Left ventricle myocardium inferior (tissue), 1 donor: ENCODE measurements around the gene TCEANC. TPM values are rescaled to one million over a fixed set of nuclear protein-coding genes. Genes with fewer than 3 reads are reported as not detected.

Experiments
- DNase-seq: peaks from one replicate; pipeline ENCODE4 v3.0.0-alpha.2; 2020
- H3K27ac ChIP-seq: fragments of 200-600 bp; replicated peaks from 2 replicates; pipeline ENCODE4 v1.8.0; 2021
- H3K27me3 ChIP-seq: fragments of 200-600 bp; 2 replicates; pipeline ENCODE4 v1.8.0; 2021; ENCODE audit warnings: low read depth
- H3K36me3 ChIP-seq: fragments of 200-600 bp; 2 replicates; pipeline ENCODE4 v1.8.0; 2021
- H3K4me1 ChIP-seq: fragments of 200-600 bp; 2 replicates; pipeline ENCODE4 v1.8.0; 2021
- H3K4me3 ChIP-seq: fragments of 200-600 bp; 2 replicates; pipeline ENCODE4 v1.8.0; 2021; ENCODE audit warnings: mild to moderate bottlenecking, moderate library complexity
- H3K9me3 ChIP-seq: fragments of 200-600 bp; replicated peaks from 2 replicates; pipeline ENCODE4 v1.8.0; 2021
- intact Hi-C: fragments of 100-400 bp; cut with micrococcal nuclease; formaldehyde crosslinking; loops from one replicate; pipeline ENCODE4 v1.11.0; 2022
- total RNA-seq: library from RNA; stranded (reverse); fragmentation: NEBNext Ultra II Directional; extraction: Animal tissue kit (Norgen Biotek cat#: 25700); gene quantifications from one replicate; pipeline ENCODE4 v1.2.1, GENCODE V29; 2021
- TF ChIP-seq, protein P1 (sequence below): fragments of 200-600 bp; IDR thresholded peaks from 2 replicates; pipeline ENCODE4 v1.8.0; 2021; ENCODE audit warnings: antibody characterized with exemption, mild to moderate bottlenecking, borderline replicate concordance
- donor health status: DM: no; HTN: yes; CAD: no; lungs with severe emphysema.

The TCEANC gene
- total RNA-seq, 1 donor from 2014 or later = 7.9 TPM

DNA sequence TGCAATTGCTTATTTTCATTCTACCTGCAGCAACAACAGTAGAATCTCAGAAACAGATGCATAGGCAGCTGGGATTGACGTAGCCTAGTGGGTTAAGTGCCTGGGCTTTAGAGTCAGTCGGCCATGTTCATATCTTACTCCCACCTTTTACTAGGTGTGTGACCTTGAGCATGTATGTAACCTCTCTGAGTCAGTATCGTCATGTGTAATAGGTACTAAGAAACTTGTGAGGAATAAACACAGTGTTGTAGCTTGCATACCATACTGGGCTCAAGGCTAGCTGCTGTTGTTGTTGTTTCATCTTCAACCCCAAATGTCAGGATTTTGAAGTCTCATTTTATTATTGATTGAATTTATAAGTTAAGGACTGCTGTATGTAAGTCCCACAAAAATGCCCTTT is 50.2 kb downstream of the TCEANC start:
- TF ChIP-seq, protein P1, sequence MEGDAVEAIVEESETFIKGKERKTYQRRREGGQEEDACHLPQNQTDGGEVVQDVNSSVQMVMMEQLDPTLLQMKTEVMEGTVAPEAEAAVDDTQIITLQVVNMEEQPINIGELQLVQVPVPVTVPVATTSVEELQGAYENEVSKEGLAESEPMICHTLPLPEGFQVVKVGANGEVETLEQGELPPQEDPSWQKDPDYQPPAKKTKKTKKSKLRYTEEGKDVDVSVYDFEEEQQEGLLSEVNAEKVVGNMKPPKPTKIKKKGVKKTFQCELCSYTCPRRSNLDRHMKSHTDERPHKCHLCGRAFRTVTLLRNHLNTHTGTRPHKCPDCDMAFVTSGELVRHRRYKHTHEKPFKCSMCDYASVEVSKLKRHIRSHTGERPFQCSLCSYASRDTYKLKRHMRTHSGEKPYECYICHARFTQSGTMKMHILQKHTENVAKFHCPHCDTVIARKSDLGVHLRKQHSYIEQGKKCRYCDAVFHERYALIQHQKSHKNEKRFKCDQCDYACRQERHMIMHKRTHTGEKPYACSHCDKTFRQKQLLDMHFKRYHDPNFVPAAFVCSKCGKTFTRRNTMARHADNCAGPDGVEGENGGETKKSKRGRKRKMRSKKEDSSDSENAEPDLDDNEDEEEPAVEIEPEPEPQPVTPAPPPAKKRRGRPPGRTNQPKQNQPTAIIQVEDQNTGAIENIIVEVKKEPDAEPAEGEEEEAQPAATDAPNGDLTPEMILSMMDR = no peak
- Histone ChIP-seq H3K27ac (no peak overlapping the region), H3K4me1 (peaks cover 52% of the 10 kb centered on the region)

DNA sequence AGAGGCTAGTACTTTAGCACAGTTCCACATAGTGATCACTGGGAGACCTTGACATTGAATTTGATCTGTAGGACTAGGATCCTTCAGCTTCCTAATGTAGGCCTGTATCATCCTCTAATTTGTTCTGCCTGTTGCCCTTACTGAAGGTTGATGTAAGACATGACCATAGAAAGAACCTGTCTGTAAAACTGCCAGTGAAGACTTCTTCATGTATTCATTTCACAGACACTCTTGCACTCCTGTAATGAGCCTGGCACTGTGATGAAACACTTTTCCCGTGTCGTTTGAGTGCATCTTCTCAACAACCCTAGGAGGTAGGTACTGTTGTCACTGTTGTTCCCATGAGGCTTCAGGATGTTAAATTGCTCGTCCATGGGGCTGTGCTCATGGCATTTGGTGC is 50.6 kb downstream of the TCEANC start:
- H3K4me3 ChIP-seq = no peak overlapping the region
- peaks cover 47% of the 10 kb centered on the region for H3K4me1 ChIP-seq
- H3K27me3 ChIP-seq = no peaks in the 10 kb centered on the region
- intact Hi-C loops = no loop called here
- no peak overlapping the region for H3K27ac ChIP-seq
- H3K36me3 ChIP-seq = no peaks in the 10 kb centered on the region
- TF ChIP-seq, protein P1 = no peak
- DNase-seq = no peak
- no peaks in the 10 kb centered on the region for H3K9me3 ChIP-seq

More for the DNA sequence above, 50.2 kb downstream of the TCEANC start:
- no peaks in the 10 kb centered on the region for H3K9me3 ChIP-seq
- H3K4me3 ChIP-seq = no peak overlapping the region
- intact Hi-C loops = no loop called here
- no peak for DNase-seq
- H3K36me3 ChIP-seq = no peaks in the 10 kb centered on the region
- no peaks in the 10 kb centered on the region for H3K27me3 ChIP-seq

DNA sequence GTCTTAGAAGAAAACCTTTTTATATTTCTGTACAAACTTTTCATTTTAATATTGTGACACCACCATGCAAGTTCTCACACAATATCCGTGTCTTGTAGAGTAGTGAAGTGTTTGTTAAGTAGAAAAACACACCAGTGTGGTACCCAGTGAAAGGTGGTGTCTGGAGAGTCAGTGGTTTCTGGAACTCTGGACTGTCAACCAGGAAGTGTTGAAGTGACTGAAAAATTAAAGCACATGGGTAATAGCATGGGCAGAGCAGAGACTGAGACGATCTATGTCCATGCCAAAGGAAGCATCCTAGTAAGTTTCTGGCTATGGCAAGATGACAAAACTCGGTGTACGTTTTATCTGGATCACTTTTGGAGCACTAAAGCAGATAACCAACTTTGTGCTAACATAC is 58.2 kb downstream of the TCEANC start:
- peaks cover 18% of the 10 kb centered on the region for H3K36me3 ChIP-seq
- H3K27ac ChIP-seq = no peak overlapping the region
- no peaks in the 10 kb centered on the region for H3K4me1 ChIP-seq
- DNase-seq = no peak
- no peaks in the 10 kb centered on the region for H3K27me3 ChIP-seq
- no peaks in the 10 kb centered on the region for H3K9me3 ChIP-seq
- intact Hi-C loops = no loop called here
- no peak overlapping the region for H3K4me3 ChIP-seq
- TF ChIP-seq, protein P1 = no peak

Other genes with a start within 250 kb of the TCEANC start
- not detected for gene EGFL6, start 83.5 kb upstream of the TCEANC start, total RNA-seq
- 22.2 TPM for gene RAB9A, start 36.0 kb downstream of the TCEANC start, total RNA-seq
- gene TRAPPC2, start 81.5 kb downstream of the TCEANC start, total RNA-seq = 7.2 TPM
- 10.6 TPM for gene OFD1, start 81.6 kb downstream of the TCEANC start, total RNA-seq
- gene GPM6B, start 164.0 kb downstream of the TCEANC start, total RNA-seq = 4.5 TPM